HG03045 (cell line): ENCODE results near the gene ERBB4.

Experiments
- ATAC-seq: cut with Tn5 transposase; IDR thresholded peaks from one replicate; pipeline ENCODE4 v1.9.1; 2021; ENCODE audit warnings: mild to moderate bottlenecking, moderate library complexity; ENCODE audit not compliant: unreplicated experiment

ERBB4 gene

DNA sequence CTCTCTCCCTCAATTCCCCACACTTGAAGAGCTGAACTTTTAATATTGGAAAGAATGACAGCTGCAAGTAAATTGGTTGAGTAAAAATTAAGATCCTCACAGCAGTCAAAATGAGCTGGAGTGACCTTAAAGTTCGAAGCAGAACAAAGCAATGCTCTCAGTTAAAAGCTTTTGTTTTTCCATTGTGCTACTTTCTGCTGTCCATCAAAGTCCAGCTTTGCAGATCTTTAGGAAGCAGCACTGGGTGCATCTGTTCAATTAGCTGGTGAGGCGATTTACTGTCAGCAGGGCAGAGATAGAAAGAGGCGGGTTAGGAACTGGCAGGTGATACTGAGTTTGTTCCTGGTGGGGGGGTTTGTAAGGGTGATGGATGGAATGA, 1147.4 kb downstream of the ERBB4 start:
- ATAC-seq, result no peak

DNA sequence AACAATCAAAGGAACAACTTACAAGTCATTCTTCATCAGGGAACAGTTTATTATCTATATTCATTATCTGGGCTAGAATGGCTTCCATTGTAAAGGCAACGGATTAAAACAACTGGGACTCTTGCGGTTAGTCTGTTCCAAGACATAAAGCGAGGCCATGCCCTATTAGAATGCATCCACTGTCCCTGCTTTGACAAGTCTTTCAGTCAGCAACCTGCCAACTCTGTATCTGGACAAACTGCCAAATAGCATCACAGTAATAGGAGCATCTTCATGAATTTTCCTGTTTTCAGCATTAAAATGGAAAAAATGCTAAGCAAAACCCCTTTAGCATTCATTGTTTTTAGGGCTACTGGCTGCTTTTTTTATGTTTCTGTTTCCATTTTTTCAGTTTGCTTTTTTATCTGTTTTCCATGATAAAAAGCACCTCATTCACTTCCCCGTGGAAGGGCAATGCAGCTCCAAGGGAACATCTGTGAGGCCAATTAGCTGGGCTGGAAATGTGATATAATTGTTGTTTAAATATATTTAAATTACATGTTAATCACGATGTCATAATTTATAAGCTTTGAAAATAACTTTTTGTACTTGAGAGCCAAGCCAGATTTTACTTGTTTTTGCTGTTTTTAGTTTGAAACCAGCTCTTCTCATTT, 1147.9 kb downstream of the ERBB4 start:
- no peak for ATAC-seq

DNA sequence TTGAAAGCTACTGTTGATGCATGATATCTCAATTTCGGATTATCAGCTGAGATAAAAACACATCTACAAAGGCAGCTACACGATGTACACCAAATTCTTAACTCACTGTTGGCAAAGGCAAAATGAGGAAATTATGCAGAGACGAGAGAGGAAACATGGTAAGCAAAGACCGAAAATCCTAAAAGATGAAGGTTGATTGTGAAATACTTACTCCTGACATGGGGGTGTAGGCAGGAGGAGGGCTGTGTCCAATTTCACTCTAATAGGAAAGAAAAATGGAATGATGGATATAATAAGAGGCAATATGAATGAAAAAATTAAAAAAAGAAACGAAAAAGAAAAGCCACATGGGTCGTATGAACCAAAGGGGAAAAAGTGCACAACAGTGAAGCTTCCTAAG, 1150.9 kb downstream of the ERBB4 start:
- no peak for ATAC-seq

DNA sequence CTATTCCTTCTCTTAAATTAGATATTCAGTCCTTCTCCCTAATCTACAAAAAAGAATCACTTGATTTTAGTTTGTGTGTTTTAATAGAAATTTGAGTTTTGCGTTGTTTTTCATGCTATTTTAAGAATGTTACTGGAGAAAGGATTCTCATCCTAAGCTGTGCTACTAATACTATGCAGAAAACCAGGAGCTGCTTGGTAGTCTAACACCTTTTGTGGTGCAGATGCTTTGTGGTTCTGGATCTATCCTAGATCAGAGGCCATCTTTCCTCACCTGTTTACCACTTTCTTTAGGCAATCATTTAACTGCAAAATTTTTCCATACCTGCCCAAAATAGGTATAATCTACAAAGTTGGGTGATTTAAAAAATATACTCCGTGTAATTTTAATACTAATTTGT, 1158.6 kb downstream of the ERBB4 start:
- no peak for ATAC-seq

DNA sequence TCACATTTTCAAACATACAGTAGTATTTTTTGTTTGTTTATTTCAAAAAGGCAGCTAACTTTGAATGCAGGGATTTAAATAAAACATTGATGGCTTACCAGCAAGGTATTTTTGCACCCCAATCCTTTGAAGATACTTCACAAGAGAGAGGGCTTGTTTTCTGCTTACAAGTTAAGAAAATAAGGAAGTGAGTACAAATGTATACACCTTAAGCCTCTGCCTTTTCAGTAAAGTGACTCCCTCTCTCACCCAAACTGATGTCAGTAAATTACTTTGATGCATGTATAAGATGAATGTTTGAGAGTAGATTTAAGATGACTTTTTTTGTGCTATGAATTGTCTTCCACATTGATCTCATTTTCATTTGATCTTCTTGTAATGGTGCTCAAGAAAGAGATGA, 1162.2 kb downstream of the ERBB4 start:
- ATAC-seq, result no peak

DNA sequence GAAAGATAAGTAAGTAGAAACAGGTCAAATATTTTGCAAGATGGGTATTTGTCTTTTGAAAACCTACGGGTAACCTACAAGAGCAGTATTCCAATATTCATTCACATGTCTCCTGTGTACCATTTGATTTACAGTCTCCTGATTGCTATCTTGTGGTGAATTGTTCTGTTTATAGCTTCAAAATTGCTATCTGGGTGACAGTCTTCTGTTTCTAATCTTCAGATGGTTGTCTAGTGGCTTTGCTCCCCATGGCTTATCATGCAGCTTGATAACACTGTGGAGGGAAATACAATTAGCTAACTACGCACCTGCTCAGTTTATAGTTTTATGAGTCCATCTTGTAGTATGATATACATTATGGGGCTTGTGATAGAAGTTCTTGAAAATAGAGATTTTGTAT, 1165.4 kb downstream of the ERBB4 start:
- no peak for ATAC-seq

DNA sequence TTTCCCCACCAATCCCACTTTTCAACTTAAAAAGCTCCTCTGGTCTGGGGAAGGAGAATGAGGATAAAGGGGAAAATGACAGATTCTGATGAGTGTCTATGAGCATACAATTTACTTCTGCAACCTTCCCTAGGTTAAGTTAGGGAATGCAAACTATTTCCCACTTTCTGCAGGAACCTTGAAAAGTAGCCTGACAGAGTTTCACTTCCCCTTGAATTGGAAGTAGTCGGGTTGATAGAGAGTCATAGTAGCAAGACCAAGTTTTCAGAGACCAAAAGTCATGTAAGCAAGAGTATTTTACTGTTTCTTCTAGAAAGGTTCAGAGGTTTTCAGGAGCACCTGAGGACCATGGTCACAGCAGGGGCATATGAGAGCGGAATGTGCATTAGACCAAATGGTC, 1167.1 kb downstream of the ERBB4 start:
- no peak for ATAC-seq

DNA sequence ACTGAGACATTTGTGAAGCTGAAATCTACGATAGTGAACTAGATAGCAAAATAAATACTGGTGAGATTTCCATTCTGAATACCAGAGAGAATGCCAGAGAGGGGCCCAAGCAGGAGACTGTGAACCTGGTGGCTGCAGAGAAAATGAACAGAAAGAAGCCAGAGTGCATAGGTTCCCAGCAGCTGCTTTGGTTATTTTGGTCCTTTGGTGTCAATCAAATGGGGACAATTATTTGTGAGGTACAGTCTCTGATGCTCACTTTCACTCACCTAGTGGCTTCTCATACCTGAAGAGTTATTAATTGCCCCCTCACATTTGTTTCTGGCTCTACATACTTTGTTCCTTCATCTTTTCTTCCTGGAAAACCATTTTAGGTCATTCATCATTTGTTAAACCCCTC, 1170.1 kb downstream of the ERBB4 start:
- no peak for ATAC-seq

DNA sequence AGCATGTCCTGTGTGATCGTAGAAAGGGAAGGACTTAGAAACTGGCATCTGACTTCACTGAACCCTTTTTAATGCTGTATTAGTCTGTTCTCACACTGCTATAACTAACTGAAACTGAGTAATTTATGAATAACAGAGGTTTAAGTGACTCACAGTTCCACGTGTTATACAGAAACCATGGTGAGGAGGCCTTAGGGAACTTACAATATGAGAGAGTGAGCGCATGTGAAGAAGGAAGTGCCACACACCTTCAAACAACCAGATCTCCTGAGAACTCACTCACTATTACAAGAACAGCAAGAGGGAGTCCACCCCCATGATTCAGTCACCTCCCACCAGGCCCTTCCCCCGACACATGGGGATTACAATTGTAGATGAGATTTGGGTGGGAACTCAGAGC, 1170.9 kb downstream of the ERBB4 start:
- ATAC-seq, result peak; percentile 74

DNA sequence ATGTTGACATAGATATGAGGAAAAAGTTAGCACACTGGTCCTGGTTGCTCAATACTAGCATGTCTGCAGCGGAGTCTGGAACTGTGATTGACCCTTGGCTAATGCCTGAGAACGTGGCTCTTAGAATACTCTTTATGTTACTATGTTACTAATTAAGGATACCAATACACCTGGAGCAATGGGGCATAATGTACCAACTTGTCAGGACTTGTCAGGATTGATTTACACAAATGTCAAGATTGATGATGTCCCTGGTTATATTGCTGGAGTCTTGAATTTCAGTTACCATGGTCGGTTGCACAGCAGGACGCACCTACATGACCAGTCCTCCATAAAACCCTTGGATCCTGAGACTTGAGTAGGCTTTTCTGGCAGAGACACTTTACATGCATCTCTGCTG, 1171.3 kb downstream of the ERBB4 start:
- no peak for ATAC-seq

DNA sequence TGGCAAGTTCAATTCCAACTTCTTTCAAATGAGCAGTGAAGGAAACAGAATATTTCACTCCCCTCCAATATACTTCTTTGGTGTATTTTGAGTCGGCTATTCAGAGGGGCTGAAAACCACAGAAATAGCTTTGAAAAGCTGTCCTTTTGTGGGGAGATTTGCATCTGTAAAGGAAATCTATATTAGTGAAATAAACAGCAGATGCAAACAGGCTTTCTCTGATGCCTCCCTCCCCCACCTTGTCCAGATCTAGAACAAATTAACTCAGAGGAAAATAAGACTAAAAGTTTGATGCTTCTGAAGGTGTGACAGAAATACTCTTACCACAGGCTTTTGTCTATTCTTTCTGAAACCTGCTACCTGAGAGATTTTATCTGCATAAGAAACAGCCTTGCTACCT, 1173.7 kb downstream of the ERBB4 start:
- no peak for ATAC-seq

DNA sequence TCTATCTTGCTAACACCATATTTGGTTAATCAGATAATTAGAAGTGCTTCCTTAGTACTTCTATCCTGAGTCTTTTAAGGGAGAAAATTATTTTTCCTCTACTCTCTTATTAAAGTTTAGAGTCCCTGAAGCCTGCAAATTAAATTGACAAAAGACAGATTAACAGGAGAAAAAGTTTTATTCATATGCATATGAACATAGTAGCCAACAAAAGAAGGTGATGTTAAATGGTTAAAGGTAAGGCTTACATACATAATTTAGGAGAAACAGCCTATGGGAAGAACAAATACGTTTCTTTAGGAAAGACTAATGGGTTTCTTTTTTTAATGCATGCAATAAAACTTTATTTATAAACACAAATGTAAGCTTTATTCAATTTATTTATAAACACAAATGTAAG, 1177.2 kb downstream of the ERBB4 start:
- ATAC-seq, result no peak

DNA sequence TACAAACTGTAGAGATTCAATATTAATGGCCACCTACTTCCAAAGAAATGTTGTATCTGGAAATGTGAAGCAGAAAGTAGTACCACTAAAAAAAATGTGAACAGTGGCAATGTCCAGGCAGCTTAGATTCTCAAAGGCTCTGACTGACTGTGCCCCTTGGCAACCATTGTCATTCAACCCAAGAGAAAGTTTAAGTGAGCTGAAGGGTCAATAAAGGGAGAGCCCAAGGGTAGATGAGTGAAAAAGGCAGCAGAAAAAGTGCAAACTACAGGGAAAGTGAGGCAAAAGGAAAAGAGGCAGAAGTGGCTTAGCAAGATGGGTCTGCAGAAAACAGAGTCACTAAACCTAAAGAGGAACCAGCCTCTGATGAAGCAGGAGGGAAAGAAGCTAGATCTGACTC, 1179.3 kb downstream of the ERBB4 start:
- no peak for ATAC-seq

DNA sequence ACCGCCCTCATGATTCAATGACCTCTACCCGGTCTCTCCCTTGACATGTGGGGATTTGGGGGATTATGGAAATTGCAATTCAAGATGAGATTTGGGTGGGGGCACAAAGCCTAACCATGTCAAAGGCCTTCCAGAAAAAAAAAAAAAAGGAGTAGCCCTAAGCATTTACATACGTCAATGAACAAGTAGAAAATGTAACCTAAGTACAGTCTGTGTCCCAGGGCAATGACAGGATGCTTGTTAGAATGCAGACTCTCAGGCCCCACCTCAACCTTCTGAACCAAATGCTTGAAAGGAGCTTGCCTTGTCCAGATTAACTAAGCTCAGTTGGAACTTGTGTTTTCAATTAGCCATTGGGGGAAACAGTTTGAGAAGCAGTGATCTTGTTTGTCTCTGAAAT, 1180.1 kb downstream of the ERBB4 start:
- ATAC-seq, result no peak

DNA sequence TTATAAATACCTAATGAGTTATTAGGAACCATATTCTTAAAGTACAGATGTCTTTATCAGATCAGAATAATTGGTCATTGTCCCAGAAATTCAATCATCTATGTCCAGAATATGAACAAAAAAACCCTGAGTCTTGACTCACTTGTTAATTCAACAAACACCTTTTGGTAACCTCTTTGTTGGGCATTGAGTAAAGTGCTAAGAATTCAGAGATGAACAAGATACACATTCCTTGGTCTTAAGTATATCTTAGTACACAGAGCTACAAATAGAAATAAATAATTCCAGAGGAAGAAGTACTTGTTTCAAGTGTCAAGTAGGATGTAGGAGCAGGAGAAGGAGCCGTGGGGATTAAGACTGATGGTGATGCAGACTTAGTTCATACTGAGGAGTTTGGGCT, 1184.1 kb downstream of the ERBB4 start:
- no peak for ATAC-seq

DNA sequence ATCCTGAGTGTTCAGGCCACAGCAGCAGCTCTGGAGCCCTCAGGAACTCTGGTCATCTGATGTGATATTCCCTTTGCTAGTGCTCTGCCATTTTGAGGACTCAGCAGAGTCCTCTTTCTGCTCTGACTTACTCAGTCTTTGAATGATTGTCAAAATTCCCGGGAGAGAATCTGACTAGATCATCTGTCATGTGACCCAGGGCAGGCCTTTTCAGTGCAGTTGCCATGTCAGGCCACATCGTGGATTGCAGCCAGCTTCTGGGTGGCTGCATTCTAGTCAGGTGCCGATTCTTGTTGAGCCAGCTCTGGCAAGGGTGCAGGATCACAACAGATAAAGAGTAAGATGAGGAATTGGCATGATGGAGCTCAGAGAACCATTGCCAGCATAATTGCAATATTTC, 1186.6 kb downstream of the ERBB4 start:
- no peak for ATAC-seq

DNA sequence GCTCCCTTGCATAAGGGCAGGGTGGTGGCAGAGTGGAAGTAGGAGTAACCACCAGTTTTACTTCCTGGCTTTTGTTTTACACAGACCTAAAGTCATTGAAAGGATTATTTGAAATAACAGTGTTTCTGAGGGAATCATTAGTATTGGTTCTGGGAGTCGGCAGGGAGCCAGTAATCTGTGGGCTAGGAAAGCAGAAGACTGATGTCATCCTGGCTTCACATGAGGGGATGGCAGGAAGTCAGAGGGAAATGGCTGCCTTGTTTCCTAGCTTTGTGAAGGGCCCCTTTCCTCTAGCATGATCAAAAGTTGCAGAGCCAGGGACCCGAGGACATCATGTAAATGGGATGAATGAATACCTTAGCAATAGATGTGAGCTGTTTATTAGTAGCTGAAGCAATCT, 1189.6 kb downstream of the ERBB4 start:
- ATAC-seq, result no peak

DNA sequence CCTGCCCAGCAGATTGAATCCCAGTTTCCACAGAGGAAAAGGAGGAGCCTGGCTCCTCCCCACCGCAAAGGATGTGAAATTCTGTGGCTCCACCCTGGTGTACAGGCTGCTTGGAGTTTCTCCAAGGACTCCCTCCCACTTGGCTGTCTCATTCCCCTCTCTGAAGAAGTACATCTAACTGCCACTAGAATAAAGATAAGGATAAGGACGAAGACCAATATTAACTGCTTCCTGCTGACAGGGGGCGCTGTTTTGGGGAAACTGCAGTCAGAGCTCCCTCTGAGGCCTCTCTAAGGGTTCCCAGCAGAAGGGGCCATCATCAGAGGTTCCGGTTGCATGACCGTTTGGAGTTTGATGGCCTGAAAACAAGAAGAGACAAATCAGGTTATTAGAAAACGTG, 1191.3 kb downstream of the ERBB4 start:
- no peak for ATAC-seq

DNA sequence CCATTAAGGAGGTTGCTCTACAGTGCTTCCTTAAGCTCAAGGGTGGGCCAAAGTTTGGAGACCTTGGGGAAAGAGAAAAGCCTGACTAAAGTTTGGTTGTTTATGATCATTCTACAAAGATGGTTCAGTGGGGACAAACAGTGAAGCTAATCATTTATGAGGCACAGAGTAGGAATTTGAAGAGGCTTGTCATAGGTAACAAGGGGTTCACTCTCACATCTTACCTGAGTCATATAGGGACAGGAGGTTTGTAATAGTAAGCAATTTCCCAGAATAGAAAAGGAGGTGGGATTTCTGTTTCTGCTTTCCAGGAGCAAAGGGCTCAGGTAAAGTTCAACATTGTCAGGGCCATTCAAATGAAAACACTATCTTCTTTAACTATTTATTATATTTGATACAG, 1194.3 kb downstream of the ERBB4 start:
- ATAC-seq, result no peak

DNA sequence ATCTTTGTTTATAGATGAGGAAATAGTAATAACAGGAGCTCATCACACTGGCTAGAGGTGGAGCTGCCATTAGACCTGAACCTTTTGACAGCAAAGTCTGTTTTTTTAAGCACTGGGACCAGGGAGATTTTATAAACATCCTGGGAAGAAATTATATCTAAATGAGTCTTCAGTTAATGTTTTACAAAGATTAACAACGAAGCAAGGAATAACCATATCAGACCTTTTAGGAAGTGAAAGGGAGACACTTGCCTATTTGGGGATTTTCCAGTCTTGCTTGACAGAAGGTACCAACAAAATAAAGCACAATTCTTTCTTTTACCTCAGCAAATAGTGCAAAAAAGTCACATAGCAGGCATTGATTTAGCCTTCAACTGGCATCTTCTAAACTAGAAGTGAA, 1205.2 kb downstream of the ERBB4 start:
- ATAC-seq, result no peak

DNA sequence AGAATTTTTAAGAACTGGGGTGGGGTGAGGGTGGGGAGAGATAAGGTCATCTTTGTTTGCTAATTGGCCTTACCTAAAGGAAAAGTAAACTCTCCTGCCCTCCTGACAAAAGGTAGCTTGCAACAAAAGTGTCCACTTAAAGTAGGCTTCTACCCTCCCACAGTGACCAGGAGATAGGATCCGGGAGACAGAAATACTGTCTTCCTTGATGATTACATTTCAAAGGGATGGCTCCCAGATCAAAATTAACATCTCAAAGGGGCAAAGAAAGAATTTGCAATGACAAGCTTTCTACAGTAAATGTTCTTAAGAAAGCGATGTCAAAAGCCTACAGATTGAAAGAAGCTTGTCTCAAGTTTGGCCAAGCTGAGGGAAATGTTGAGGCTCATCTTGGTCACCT, 1206.9 kb downstream of the ERBB4 start:
- ATAC-seq, result no peak

DNA sequence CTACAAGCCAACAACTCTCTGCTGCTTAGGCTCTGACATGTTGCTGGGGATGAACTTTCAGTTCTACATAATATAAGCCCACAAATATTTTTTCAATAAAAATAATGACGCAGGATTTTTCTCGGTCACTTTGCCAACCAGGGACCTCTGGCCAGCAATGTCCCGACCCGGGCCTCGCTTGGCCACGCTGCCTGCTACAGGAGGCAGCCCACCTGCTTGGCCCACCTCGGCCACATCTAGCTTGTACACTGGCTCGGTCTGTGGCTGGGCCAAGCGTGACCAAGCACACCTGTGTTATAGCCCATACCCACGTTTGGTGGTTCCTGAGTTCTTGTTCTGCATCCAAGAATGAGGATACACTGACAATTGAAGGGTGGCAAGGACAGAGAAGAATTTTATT, 1208.7 kb downstream of the ERBB4 start:
- ATAC-seq, result no peak

DNA sequence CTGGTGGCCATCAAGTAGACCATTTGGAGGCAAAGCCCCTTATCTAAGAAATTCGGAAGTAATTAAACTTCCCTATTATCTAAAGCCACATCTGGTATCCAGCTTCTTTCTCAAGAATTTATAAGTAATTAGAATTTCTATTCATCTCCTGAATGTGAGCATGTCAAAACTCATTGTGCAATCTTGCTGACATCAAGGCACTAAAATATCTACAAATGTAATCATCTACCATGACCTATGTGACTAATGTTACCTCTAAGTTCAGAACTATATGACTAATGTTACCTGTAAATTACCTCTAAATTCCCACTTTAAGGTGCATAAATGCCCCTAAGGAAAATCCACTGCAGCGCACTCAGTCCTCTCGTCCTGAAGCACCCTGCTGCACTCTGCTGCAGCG, 1209.2 kb downstream of the ERBB4 start:
- ATAC-seq, result no peak

DNA sequence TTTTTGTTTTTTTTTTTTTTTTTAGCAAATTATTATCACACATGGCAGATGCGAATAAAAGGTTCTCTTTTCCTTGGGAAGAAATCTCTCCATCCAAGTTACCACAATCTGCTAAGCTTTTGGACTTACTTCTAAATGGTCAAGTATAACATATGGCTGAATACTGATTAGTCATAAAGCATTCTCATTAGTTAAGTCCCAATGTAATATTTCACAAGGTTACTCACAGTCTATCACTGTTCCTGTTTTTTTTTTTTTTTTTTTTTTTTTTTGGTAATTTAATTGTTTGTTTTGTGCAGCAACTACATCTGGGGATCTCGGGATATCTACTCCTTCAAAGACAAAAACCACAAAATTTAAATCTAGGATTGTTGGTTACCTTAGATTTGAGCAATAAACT, 1210.5 kb downstream of the ERBB4 start:
- no peak for ATAC-seq
